Measurements from ENCODE around the gene NAV3. TPM values are rescaled to one million over a fixed set of nuclear protein-coding genes. Genes with fewer than 3 reads are reported as not detected.

The NAV3 gene
- total and polyA plus RNA-seq, 2 experiments from 2014 or later: 4.0 to 12.0 TPM

DNA sequence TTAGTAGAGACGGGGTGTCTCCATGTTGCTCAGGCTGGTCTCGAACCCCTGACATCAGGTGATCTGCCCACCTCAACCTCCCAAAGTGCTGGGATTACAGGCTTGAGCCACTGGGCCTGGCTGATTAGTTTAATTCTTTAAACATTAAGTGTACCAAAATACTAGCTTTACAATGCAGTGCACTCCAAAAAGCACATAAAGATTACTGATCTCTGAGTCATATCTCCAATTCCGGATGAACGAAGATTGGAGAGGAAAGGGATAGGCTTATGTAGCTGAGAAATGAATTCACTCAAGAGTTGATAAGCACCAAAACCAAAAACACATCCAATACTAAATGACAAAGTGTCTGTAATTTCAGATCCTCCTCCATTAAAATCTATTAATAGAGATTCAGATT, 15.1 kb downstream of the NAV3 start:
- Histone ChIP-seq H4K20me1 (replicated peaks; ENCODE audit: insufficient read depth) (no peaks in the 10 kb centered on the region), H3K9me2 (ENCODE audit: insufficient read depth) (no peaks in the 10 kb centered on the region), H3F3A (replicated peaks; ENCODE audit: low read depth) (no peaks in the 10 kb centered on the region), H3K27me3 (ENCODE audit: insufficient read depth) (no peaks in the 10 kb centered on the region), H3K79me2 (replicated peaks; ENCODE audit: insufficient read depth) (no peaks in the 10 kb centered on the region), H3K36me3 (ENCODE audit: insufficient read depth) (no peaks in the 10 kb centered on the region), H2AFZ (no peak overlapping the region), H3K4me1 (ENCODE audit: insufficient read depth) (no peaks in the 10 kb centered on the region), H3K4me2 (no peak overlapping the region), H3K4me3 (no peak overlapping the region), H3K27ac (ENCODE audit: low read depth) (no peak overlapping the region)
- no peak overlapping the region for H3K27ac Mint-ChIP-seq
- no peak overlapping the region for H3K4me3 Mint-ChIP-seq
- H3K36me3 Mint-ChIP-seq (ENCODE audit: low read depth): no peaks in the 10 kb centered on the region
- no peak for TF ChIP-seq CREB1 (CRISPR knock-in tag; IDR thresholded peaks at IDR 0.05; ENCODE audit: low read depth)
- TF ChIP-seq ZNF114 (CRISPR knock-in tag; IDR thresholded peaks at IDR 0.05): no peak
- TF ChIP-seq, protein P1, sequence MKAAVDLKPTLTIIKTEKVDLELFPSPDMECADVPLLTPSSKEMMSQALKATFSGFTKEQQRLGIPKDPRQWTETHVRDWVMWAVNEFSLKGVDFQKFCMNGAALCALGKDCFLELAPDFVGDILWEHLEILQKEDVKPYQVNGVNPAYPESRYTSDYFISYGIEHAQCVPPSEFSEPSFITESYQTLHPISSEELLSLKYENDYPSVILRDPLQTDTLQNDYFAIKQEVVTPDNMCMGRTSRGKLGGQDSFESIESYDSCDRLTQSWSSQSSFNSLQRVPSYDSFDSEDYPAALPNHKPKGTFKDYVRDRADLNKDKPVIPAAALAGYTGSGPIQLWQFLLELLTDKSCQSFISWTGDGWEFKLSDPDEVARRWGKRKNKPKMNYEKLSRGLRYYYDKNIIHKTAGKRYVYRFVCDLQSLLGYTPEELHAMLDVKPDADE (IDR thresholded peaks at IDR 0.05): no peak
- TF ChIP-seq POLR2AphosphoS5 (IDR thresholded peaks at IDR 0.05; ENCODE audit: low read depth): no peak
- TF ChIP-seq, protein P2, sequence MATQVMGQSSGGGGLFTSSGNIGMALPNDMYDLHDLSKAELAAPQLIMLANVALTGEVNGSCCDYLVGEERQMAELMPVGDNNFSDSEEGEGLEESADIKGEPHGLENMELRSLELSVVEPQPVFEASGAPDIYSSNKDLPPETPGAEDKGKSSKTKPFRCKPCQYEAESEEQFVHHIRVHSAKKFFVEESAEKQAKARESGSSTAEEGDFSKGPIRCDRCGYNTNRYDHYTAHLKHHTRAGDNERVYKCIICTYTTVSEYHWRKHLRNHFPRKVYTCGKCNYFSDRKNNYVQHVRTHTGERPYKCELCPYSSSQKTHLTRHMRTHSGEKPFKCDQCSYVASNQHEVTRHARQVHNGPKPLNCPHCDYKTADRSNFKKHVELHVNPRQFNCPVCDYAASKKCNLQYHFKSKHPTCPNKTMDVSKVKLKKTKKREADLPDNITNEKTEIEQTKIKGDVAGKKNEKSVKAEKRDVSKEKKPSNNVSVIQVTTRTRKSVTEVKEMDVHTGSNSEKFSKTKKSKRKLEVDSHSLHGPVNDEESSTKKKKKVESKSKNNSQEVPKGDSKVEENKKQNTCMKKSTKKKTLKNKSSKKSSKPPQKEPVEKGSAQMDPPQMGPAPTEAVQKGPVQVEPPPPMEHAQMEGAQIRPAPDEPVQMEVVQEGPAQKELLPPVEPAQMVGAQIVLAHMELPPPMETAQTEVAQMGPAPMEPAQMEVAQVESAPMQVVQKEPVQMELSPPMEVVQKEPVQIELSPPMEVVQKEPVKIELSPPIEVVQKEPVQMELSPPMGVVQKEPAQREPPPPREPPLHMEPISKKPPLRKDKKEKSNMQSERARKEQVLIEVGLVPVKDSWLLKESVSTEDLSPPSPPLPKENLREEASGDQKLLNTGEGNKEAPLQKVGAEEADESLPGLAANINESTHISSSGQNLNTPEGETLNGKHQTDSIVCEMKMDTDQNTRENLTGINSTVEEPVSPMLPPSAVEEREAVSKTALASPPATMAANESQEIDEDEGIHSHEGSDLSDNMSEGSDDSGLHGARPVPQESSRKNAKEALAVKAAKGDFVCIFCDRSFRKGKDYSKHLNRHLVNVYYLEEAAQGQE (IDR thresholded peaks at IDR 0.05; ENCODE audit: unreplicated experiment): no peak
- no peak for TF ChIP-seq EZH2phosphoT487 (IDR thresholded peaks at IDR 0.05; ENCODE audit: unreplicated experiment)
- TF ChIP-seq JUNB (IDR thresholded peaks at IDR 0.05; ENCODE audit: unreplicated experiment): no peak
- TF ChIP-seq NANOG (IDR thresholded peaks at IDR 0.05; ENCODE audit: borderline replicate concordance): no peak
- TF ChIP-seq, protein P3, sequence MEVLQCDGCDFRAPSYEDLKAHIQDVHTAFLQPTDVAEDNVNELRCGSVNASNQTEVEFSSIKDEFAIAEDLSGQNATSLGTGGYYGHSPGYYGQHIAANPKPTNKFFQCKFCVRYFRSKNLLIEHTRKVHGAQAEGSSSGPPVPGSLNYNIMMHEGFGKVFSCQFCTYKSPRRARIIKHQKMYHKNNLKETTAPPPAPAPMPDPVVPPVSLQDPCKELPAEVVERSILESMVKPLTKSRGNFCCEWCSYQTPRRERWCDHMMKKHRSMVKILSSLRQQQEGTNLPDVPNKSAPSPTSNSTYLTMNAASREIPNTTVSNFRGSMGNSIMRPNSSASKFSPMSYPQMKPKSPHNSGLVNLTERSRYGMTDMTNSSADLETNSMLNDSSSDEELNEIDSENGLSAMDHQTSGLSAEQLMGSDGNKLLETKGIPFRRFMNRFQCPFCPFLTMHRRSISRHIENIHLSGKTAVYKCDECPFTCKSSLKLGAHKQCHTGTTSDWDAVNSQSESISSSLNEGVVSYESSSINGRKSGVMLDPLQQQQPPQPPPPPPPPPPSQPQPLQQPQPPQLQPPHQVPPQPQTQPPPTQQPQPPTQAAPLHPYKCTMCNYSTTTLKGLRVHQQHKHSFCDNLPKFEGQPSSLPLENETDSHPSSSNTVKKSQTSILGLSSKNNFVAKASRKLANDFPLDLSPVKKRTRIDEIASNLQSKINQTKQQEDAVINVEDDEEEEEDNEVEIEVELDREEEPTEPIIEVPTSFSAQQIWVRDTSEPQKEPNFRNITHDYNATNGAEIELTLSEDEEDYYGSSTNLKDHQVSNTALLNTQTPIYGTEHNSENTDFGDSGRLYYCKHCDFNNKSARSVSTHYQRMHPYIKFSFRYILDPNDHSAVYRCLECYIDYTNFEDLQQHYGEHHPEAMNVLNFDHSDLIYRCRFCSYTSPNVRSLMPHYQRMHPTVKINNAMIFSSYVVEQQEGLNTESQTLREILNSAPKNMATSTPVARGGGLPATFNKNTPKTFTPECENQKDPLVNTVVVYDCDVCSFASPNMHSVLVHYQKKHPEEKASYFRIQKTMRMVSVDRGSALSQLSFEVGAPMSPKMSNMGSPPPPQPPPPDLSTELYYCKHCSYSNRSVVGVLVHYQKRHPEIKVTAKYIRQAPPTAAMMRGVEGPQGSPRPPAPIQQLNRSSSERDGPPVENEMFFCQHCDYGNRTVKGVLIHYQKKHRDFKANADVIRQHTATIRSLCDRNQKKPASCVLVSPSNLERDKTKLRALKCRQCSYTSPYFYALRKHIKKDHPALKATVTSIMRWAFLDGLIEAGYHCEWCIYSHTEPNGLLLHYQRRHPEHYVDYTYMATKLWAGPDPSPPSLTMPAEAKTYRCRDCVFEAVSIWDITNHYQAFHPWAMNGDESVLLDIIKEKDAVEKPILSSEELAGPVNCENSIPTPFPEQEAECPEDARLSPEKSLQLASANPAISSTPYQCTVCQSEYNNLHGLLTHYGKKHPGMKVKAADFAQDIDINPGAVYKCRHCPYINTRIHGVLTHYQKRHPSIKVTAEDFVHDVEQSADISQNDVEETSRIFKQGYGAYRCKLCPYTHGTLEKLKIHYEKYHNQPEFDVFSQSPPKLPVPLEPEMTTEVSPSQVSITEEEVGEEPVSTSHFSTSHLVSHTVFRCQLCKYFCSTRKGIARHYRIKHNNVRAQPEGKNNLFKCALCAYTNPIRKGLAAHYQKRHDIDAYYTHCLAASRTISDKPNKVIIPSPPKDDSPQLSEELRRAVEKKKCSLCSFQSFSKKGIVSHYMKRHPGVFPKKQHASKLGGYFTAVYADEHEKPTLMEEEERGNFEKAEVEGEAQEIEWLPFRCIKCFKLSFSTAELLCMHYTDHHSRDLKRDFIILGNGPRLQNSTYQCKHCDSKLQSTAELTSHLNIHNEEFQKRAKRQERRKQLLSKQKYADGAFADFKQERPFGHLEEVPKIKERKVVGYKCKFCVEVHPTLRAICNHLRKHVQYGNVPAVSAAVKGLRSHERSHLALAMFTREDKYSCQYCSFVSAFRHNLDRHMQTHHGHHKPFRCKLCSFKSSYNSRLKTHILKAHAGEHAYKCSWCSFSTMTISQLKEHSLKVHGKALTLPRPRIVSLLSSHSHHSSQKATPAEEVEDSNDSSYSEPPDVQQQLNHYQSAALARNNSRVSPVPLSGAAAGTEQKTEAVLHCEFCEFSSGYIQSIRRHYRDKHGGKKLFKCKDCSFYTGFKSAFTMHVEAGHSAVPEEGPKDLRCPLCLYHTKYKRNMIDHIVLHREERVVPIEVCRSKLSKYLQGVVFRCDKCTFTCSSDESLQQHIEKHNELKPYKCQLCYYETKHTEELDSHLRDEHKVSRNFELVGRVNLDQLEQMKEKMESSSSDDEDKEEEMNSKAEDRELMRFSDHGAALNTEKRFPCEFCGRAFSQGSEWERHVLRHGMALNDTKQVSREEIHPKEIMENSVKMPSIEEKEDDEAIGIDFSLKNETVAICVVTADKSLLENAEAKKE (CRISPR knock-in tag; IDR thresholded peaks at IDR 0.05): no peak
- TF ChIP-seq STAT1 (IDR thresholded peaks at IDR 0.05; ENCODE audit: unreplicated experiment): no peak
- no peak for TF ChIP-seq ZNF331 (CRISPR knock-in tag; IDR thresholded peaks at IDR 0.05; ENCODE audit: low read depth)
- TF ChIP-seq, protein P4, sequence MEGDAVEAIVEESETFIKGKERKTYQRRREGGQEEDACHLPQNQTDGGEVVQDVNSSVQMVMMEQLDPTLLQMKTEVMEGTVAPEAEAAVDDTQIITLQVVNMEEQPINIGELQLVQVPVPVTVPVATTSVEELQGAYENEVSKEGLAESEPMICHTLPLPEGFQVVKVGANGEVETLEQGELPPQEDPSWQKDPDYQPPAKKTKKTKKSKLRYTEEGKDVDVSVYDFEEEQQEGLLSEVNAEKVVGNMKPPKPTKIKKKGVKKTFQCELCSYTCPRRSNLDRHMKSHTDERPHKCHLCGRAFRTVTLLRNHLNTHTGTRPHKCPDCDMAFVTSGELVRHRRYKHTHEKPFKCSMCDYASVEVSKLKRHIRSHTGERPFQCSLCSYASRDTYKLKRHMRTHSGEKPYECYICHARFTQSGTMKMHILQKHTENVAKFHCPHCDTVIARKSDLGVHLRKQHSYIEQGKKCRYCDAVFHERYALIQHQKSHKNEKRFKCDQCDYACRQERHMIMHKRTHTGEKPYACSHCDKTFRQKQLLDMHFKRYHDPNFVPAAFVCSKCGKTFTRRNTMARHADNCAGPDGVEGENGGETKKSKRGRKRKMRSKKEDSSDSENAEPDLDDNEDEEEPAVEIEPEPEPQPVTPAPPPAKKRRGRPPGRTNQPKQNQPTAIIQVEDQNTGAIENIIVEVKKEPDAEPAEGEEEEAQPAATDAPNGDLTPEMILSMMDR (conservative IDR thresholded peaks at IDR 0.05; ENCODE audit: low read depth in 2 of 2): no peak
- no peak for TF ChIP-seq EZH2 (IDR thresholded peaks at IDR 0.05; ENCODE audit: low read depth, unreplicated experiment)
- DNase-seq (ENCODE audit: low spot score): no peak
- H3K27me3 Mint-ChIP-seq (ENCODE audit: insufficient read depth, low read depth, poor library complexity): no peaks in the 10 kb centered on the region
- no peak for ATAC-seq
- no peaks in the 10 kb centered on the region; the same call in 2 of the 3 replicates for H3K4me1 Mint-ChIP-seq
- no peaks in the 10 kb centered on the region for H3K9me3 Mint-ChIP-seq
